ENCODE results near the gene GMDS.

DNA sequence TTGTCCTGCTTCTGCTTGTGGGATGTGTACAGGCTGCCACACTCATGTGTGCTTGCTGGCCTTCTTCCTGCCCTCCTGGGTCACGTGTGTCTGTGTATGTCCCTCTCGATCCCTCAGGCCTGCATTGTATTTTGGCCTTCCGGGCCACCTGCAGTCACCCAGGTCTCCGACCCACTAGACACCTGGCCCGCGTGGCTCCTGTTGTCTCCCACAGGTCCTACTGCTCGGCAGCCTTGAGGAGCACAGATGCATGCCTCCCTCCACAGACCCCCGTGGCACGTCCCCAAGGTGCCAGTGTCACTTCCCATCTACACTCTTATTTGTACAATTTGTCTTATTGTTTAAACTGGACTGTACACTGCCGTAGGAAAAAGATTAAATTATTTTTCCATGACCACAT lies 592.6 kb downstream of the GMDS start:
- TF ChIP-seq, protein P1, sequence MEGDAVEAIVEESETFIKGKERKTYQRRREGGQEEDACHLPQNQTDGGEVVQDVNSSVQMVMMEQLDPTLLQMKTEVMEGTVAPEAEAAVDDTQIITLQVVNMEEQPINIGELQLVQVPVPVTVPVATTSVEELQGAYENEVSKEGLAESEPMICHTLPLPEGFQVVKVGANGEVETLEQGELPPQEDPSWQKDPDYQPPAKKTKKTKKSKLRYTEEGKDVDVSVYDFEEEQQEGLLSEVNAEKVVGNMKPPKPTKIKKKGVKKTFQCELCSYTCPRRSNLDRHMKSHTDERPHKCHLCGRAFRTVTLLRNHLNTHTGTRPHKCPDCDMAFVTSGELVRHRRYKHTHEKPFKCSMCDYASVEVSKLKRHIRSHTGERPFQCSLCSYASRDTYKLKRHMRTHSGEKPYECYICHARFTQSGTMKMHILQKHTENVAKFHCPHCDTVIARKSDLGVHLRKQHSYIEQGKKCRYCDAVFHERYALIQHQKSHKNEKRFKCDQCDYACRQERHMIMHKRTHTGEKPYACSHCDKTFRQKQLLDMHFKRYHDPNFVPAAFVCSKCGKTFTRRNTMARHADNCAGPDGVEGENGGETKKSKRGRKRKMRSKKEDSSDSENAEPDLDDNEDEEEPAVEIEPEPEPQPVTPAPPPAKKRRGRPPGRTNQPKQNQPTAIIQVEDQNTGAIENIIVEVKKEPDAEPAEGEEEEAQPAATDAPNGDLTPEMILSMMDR (conservative IDR thresholded peaks at IDR 0.05; ENCODE audit: low read depth, low read length) = no peak
- no peak for TF ChIP-seq RFX5 (IDR thresholded peaks at IDR 0.05; ENCODE audit: low read depth, low read length)
- no peak for TF ChIP-seq POLR2A (IDR thresholded peaks at IDR 0.05; ENCODE audit: low read depth, low read length)
- TF ChIP-seq MAZ (IDR thresholded peaks at IDR 0.05; ENCODE audit: borderline replicate concordance, low read depth, low read length) = no peak
- TF ChIP-seq FOS (IDR thresholded peaks at IDR 0.05; ENCODE audit: low read depth, low read length) = no peak
- no peak for TF ChIP-seq SMC3 (IDR thresholded peaks at IDR 0.05; ENCODE audit: low read depth, low read length)
- no peak for TF ChIP-seq BHLHE40 (IDR thresholded peaks at IDR 0.05; ENCODE audit: low read depth, low read length)
- TF ChIP-seq, protein P2, sequence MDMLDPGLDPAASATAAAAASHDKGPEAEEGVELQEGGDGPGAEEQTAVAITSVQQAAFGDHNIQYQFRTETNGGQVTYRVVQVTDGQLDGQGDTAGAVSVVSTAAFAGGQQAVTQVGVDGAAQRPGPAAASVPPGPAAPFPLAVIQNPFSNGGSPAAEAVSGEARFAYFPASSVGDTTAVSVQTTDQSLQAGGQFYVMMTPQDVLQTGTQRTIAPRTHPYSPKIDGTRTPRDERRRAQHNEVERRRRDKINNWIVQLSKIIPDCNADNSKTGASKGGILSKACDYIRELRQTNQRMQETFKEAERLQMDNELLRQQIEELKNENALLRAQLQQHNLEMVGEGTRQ (IDR thresholded peaks at IDR 0.05; ENCODE audit: low read depth, low read length) = no peak
- TF ChIP-seq RCOR1 (IDR thresholded peaks at IDR 0.05; ENCODE audit: insufficient replicate concordance, low read length) = no peak
- no peak for TF ChIP-seq MXI1 (IDR thresholded peaks at IDR 0.05; ENCODE audit: borderline replicate concordance, low read depth, low read length)
- TF ChIP-seq NFE2L2 (IDR thresholded peaks at IDR 0.05; ENCODE audit: low read depth, low read length) = no peak
